C4-2B (cell line): Measurements from ENCODE around the gene RNU6-9.

Source experiments
- ZFX ChIP-seq: fragments of 450-650 bp; IDR thresholded peaks from 2 replicates; pipeline ENCODE4 v1.6.1; 2017
- TF ChIP-seq, protein P1 (sequence below): fragments of 450-650 bp; conservative IDR thresholded peaks from 2 replicates; pipeline ENCODE4 v1.5.1; 2017; ENCODE audit warnings: mild to moderate bottlenecking

DNA sequence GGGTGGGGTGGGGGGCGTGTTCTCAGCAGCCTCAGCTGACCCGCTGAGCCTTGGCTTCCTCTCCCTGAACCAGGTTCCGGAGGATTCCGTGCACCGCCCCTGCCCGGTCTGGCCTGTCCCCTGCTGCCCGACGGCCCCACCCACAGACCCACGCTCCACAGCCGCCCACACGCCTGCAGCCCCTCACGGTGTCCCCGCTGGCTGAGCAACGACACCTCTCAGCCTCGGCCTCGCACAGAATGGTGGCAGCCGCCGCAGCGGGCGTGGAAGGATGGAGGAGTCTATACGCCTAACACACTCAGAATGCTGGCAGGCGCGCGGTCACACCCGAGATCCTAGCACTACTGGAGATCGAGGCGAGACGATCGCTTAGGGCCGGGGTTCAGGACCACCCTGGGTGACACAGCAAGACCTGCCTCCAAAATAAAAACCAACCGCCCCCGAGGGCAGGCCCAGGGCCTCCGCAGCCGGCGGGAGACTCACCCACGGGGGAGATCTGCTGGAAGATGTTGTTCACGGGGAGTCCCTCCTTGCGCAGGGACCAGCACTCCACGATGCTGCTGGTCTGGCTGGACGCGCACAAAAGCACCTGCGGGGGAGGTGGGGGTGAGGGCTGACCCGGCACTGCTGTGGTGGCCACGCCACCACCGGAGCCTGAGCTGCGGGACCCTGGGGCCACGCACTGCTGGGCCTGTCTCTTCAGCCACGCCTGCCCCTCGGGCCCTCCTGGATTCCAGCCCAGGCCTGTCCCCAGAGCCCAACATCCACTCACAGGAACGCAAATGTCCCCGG lies 8.7 kb upstream of the RNU6-9 start:
- TF ChIP-seq, protein P1, sequence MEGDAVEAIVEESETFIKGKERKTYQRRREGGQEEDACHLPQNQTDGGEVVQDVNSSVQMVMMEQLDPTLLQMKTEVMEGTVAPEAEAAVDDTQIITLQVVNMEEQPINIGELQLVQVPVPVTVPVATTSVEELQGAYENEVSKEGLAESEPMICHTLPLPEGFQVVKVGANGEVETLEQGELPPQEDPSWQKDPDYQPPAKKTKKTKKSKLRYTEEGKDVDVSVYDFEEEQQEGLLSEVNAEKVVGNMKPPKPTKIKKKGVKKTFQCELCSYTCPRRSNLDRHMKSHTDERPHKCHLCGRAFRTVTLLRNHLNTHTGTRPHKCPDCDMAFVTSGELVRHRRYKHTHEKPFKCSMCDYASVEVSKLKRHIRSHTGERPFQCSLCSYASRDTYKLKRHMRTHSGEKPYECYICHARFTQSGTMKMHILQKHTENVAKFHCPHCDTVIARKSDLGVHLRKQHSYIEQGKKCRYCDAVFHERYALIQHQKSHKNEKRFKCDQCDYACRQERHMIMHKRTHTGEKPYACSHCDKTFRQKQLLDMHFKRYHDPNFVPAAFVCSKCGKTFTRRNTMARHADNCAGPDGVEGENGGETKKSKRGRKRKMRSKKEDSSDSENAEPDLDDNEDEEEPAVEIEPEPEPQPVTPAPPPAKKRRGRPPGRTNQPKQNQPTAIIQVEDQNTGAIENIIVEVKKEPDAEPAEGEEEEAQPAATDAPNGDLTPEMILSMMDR, result no peak
- TF ChIP-seq ZFX, result no peak
